DOHH2 (cell line): ENCODE measurements around the gene TP53TG3B.
"Not testable (repeated sequence)": the region's sequence is repeated elsewhere in the genome, so short reads cannot be mapped to it uniquely, and the experiment has no call there.

ENCODE experiments used
- EZH2phosphoT487 ChIP-seq: fragments of 200-600 bp; sonication (generic); IDR thresholded peaks from 2 replicates; pipeline ENCODE4 v1.6.1; 2017; ENCODE audit warnings: borderline replicate concordance, mild to moderate bottlenecking, antibody characterized with exemption, low read length, moderate library complexity, mixed read lengths
- TF ChIP-seq, protein P1 (sequence below): fragments of 200-600 bp; sonication (generic); IDR thresholded peaks from one replicate; pipeline ENCODE4 v1.5.1; 2014; ENCODE audit warnings: antibody characterized with exemption, mild to moderate bottlenecking, low read depth, low read length; ENCODE audit not compliant: poor library complexity, severe bottlenecking

DNA sequence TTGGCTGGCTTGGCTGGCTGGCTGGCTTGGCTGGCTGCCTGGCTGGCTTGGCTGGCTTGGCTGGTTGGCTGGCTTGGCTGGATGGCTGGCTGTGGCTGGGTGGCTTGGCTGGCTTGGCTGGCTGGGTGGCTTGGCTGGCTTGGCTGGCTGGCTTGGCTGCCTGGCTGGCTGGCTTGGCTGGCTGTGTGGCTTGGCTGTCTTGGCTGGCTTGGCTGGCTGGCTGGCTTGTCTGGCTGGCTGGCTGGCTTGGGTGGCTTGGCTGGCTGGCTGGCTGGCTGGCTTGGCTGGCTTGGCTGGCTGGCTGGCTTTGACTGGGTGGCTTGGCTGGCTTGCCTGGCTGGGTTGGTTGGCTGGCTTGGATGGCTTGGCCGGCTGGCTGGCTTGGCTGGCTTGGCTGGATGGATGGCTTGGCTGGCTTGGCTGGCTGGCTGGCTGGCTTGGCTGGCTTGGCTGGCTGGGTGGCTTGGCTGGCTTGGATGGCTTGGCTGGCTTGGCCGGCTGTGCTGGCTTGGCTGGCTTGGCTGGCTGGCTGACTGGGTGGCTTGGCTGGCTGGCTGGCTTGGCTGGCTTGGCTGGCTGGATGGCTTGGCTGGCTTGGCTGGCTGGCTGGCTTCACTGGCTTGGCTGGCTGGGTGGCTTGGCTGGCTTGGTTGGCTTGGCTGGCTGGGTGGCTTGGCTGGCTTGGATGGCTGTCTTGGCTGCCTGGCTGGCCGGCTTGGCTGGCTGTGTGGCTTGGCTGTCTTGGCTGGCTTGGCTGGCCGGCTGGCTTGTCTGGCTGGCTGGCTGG, 24.2 kb upstream of the TP53TG3B start:
- TF ChIP-seq, protein P1, sequence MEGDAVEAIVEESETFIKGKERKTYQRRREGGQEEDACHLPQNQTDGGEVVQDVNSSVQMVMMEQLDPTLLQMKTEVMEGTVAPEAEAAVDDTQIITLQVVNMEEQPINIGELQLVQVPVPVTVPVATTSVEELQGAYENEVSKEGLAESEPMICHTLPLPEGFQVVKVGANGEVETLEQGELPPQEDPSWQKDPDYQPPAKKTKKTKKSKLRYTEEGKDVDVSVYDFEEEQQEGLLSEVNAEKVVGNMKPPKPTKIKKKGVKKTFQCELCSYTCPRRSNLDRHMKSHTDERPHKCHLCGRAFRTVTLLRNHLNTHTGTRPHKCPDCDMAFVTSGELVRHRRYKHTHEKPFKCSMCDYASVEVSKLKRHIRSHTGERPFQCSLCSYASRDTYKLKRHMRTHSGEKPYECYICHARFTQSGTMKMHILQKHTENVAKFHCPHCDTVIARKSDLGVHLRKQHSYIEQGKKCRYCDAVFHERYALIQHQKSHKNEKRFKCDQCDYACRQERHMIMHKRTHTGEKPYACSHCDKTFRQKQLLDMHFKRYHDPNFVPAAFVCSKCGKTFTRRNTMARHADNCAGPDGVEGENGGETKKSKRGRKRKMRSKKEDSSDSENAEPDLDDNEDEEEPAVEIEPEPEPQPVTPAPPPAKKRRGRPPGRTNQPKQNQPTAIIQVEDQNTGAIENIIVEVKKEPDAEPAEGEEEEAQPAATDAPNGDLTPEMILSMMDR, result not testable (repeated sequence)
- not testable (repeated sequence) for TF ChIP-seq EZH2phosphoT487
